GM21367 (cell line): ENCODE measurements around the gene ADGRG1.

Experiments
- ATAC-seq: cut with Tn5 transposase; IDR thresholded peaks from one replicate; pipeline ENCODE4 v1.9.1; 2021; ENCODE audit not compliant: unreplicated experiment

Gene ADGRG1

GRCh38 chr16:57648125-57648524 lies 19.7 kb downstream of the ADGRG1 start:
- no peak for ATAC-seq

GRCh38 chr16:57648581-57649442 lies 20.4 kb downstream of the ADGRG1 start:
- ATAC-seq, result peak; percentile 47

GRCh38 chr16:57649443-57649751 lies 21.0 kb downstream of the ADGRG1 start:
- no peak for ATAC-seq

GRCh38 chr16:57649846-57650245 lies 21.4 kb downstream of the ADGRG1 start:
- no peak for ATAC-seq

GRCh38 chr16:57651344-57652333 lies 23.2 kb downstream of the ADGRG1 start:
- ATAC-seq, result no peak

GRCh38 chr16:57652695-57653471 lies 24.5 kb downstream of the ADGRG1 start:
- no peak for ATAC-seq

GRCh38 chr16:57653936-57654335 lies 25.5 kb downstream of the ADGRG1 start:
- no peak for ATAC-seq

- ATAC-seq, result no peak
Measured at GRCh38 chr16:57656342-57656955, 28.0 kb downstream of the ADGRG1 start.

- no peak for ATAC-seq
Measured at GRCh38 chr16:57657228-57657627, 28.8 kb downstream of the ADGRG1 start.

- no peak for ATAC-seq
Measured at GRCh38 chr16:57658130-57658877, 29.9 kb downstream of the ADGRG1 start.

GRCh38 chr16:57658878-57659674 lies 30.6 kb downstream of the ADGRG1 start:
- ATAC-seq, result no peak

- no peak for ATAC-seq
Measured at GRCh38 chr16:57660715-57661463, 32.5 kb downstream of the ADGRG1 start.

GRCh38 chr16:57661510-57661909 lies 33.1 kb downstream of the ADGRG1 start:
- no peak for ATAC-seq

- no peak for ATAC-seq
Measured at GRCh38 chr16:57661936-57662906, 33.8 kb downstream of the ADGRG1 start.

- ATAC-seq, result no peak
Measured at GRCh38 chr16:57663436-57663835, 35.0 kb downstream of the ADGRG1 start.

- ATAC-seq, result no peak
Measured at GRCh38 chr16:57663917-57664661, 35.7 kb downstream of the ADGRG1 start.

- no peak for ATAC-seq
Measured at GRCh38 chr16:57664662-57665025, 36.2 kb downstream of the ADGRG1 start.
